ENCODE results near the gene TADA2A. TPM values are rescaled to one million over a fixed set of nuclear protein-coding genes. Genes with fewer than 3 reads are reported as not detected.

The TADA2A gene
- total RNA-seq, 1 experiment from 2014 or later = 29.4 TPM

- intact Hi-C loops (cut with micrococcal nuclease; ENCODE audit: unreplicated experiment) = no loop called here
- no TSS peak for BruUV-seq (replicated peaks)
- peaks cover 22% of the 10 kb centered on the region for H3K4me1 Mint-ChIP-seq (ENCODE audit: low read depth, unreplicated experiment)
- no peak overlapping the region for H3K4me3 Mint-ChIP-seq (ENCODE audit: unreplicated experiment)
- TF ChIP-seq CTCF (IDR thresholded peaks at IDR 0.05; ENCODE audit: insufficient read depth in 1 of 2, low read depth in 1 of 2, low read length in 1 of 2, severe bottlenecking in 1 of 2, unreplicated experiment in 1 of 2) = no peak
- H3K4me1 ChIP-seq = peaks cover 23% of the 10 kb centered on the region
- no peaks in the 10 kb centered on the region for H3K36me3 ChIP-seq (ENCODE audit: control insufficient read depth, insufficient read depth, low read length)
- H3K27ac Mint-ChIP-seq (ENCODE audit: unreplicated experiment) = no peak overlapping the region
- H3K9me3 Mint-ChIP-seq (ENCODE audit: unreplicated experiment) = no peaks in the 10 kb centered on the region
- H3K4me3 ChIP-seq (ENCODE audit: low read depth, low read length) = no peak overlapping the region
- H3K36me3 Mint-ChIP-seq (ENCODE audit: insufficient read depth, unreplicated experiment) = no peaks in the 10 kb centered on the region
- no peaks in the 10 kb centered on the region for H3K27me3 ChIP-seq (replicated peaks; ENCODE audit: control insufficient read depth, insufficient read depth, low read length)
- no peaks in the 10 kb centered on the region for H3K27me3 Mint-ChIP-seq (ENCODE audit: insufficient read depth, unreplicated experiment)
- H3K9me3 ChIP-seq = no peaks in the 10 kb centered on the region
- DNase-seq = peak; percentile 19 to 47
- POLR2A ChIA-PET = interaction anchor here (0.6 kb wide), 2 partner anchors 9 to 344 kb away, joined by 4 to 8 read pairs; no protein-coding TSS in a partner anchor
- CTCF ChIA-PET = interaction anchor here (0.8 to 4.1 kb wide), 3 partner anchors 9 to 36 kb away, joined by 3 to 40 read pairs (median 5); no protein-coding TSS in a partner anchor
Observed at GRCh38 chr17:37361543-37361942, 45.1 kb upstream of the TADA2A start.

- H3K4me3 Mint-ChIP-seq (ENCODE audit: unreplicated experiment) = no peak overlapping the region
- POLR2A ChIA-PET = no interaction called here
- no peak for DNase-seq
- no TSS peak for BruUV-seq (replicated peaks)
- H3K27me3 Mint-ChIP-seq (ENCODE audit: insufficient read depth, unreplicated experiment) = no peaks in the 10 kb centered on the region
- no peak for TF ChIP-seq CTCF (IDR thresholded peaks at IDR 0.05; ENCODE audit: insufficient read depth in 1 of 2, low read depth in 1 of 2, low read length in 1 of 2, severe bottlenecking in 1 of 2, unreplicated experiment in 1 of 2)
- CTCF ChIA-PET = interaction anchor here (1.2 kb wide), 1 partner anchor 8 kb away, joined by 6 read pairs; no protein-coding TSS in a partner anchor
- peaks cover 8% of the 10 kb centered on the region for H3K4me1 Mint-ChIP-seq (ENCODE audit: low read depth, unreplicated experiment)
- Histone ChIP-seq H3K9me3 (no peaks in the 10 kb centered on the region), H3K4me3 (ENCODE audit: low read depth, low read length) (no peak overlapping the region), H3K27me3 (replicated peaks; ENCODE audit: control insufficient read depth, insufficient read depth, low read length) (no peaks in the 10 kb centered on the region), H3K4me1 (no peaks in the 10 kb centered on the region), H3K36me3 (ENCODE audit: control insufficient read depth, insufficient read depth, low read length) (no peaks in the 10 kb centered on the region)
- H3K36me3 Mint-ChIP-seq (ENCODE audit: insufficient read depth, unreplicated experiment) = no peaks in the 10 kb centered on the region
- H3K9me3 Mint-ChIP-seq (ENCODE audit: unreplicated experiment) = no peaks in the 10 kb centered on the region
- no peak overlapping the region for H3K27ac Mint-ChIP-seq (ENCODE audit: unreplicated experiment)
- intact Hi-C loops (cut with micrococcal nuclease; ENCODE audit: unreplicated experiment) = no loop called here
Observed at GRCh38 chr17:37365589-37365988, 41.1 kb upstream of the TADA2A start.

DNA sequence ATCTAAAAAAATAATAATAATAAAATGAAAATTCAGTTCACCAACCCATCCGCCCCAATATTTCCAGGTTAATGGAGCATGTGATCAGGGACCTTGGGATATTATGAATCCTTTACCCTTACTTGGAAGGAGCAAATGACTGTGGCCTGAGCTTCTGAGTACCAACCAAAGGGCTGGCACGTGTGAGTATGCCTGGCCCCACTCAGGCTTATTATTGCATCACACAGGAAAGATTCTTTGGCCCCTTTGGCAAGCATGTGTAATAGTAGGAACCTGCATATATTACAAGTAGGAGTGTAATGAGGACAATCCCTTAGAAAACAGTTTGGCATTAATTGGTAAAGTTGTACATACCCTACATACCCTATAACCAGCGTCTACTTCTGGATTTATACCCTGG lies 38.1 kb upstream of the TADA2A start:
- H3K36me3 ChIP-seq (ENCODE audit: control insufficient read depth, insufficient read depth, low read length) = no peaks in the 10 kb centered on the region

More for the DNA sequence above, 38.1 kb upstream of the TADA2A start:
- CTCF ChIA-PET = no interaction called here
- Mint-ChIP-seq H3K4me1 (ENCODE audit: low read depth, unreplicated experiment) (no peaks in the 10 kb centered on the region), H3K27me3 (ENCODE audit: insufficient read depth, unreplicated experiment) (no peaks in the 10 kb centered on the region), H3K4me3 (ENCODE audit: unreplicated experiment) (no peak overlapping the region), H3K27ac (ENCODE audit: unreplicated experiment) (no peak overlapping the region), H3K36me3 (ENCODE audit: insufficient read depth, unreplicated experiment) (no peaks in the 10 kb centered on the region), H3K9me3 (ENCODE audit: unreplicated experiment) (no peaks in the 10 kb centered on the region)
- no peak for DNase-seq
- intact Hi-C loops (cut with micrococcal nuclease; ENCODE audit: unreplicated experiment) = no loop called here
- BruUV-seq (replicated peaks) = no TSS peak
- Histone ChIP-seq H3K4me3 (ENCODE audit: low read depth, low read length) (no peak overlapping the region), H3K27me3 (replicated peaks; ENCODE audit: control insufficient read depth, insufficient read depth, low read length) (no peaks in the 10 kb centered on the region), H3K4me1 (no peaks in the 10 kb centered on the region), H3K9me3 (no peaks in the 10 kb centered on the region)
- POLR2A ChIA-PET = interaction anchor here (1.8 kb wide), 1 partner anchor 9 kb away, joined by 4 read pairs; no protein-coding TSS in a partner anchor
- no peak for TF ChIP-seq CTCF (IDR thresholded peaks at IDR 0.05; ENCODE audit: insufficient read depth in 1 of 2, low read depth in 1 of 2, low read length in 1 of 2, severe bottlenecking in 1 of 2, unreplicated experiment in 1 of 2)
